ENCODE results near the gene ALDH3B2. TPM values are rescaled to one million over a fixed set of nuclear protein-coding genes. Genes with fewer than 3 reads are reported as not detected.
A peak's percentile ranks its signal among the peaks of the same experiment; 100 is the strongest.

ALDH3B2 gene
- total RNA-seq, 2 experiments from 2014 or later: 1.5 to 8.0 TPM

GRCh38 chr11:67613960-67614715, 60.3 kb downstream of the ALDH3B2 start:
- no peaks in the 10 kb centered on the region for H3K79me2 ChIP-seq (ENCODE audit: insufficient read depth, low read depth, low read length)
- POLR2A ChIA-PET: interaction anchor here (0.7 to 1.2 kb wide), 3 partner anchors 14 to 53 kb away, joined by 3 to 4 read pairs (median 3); no protein-coding TSS in a partner anchor
- intact Hi-C loops (cut with micrococcal nuclease; ENCODE audit: unreplicated experiment): loop anchor here (1.0 kb wide), 1 partner anchor 42 kb away; no protein-coding TSS in a partner anchor

GRCh38 chr11:67613313-67613959, 61.0 kb downstream of the ALDH3B2 start:
- DNase-seq (ENCODE audit: low spot score): no peak
- Histone ChIP-seq H3K79me2 (ENCODE audit: insufficient read depth, low read depth, low read length) (peaks cover under 1% of the 10 kb centered on the region; the same call in 1 of the 2 replicates), H3K36me3 (ENCODE audit: insufficient read depth, low read length) (peaks cover 51% of the 10 kb centered on the region), H3K9me2 (ENCODE audit: insufficient read depth, low read length) (no peaks in the 10 kb centered on the region), H3K4me2 (ENCODE audit: low read length) (peak overlapping the region; percentile 78), H2AFZ (ENCODE audit: low read length) (peak overlapping the region; percentile 31; the same call in 1 of the 2 replicates), H3K4me1 (ENCODE audit: insufficient read depth, low read length, poor library complexity, severe bottlenecking) (peaks cover 36% of the 10 kb centered on the region), H3K27ac (ENCODE audit: low read depth, low read length, poor library complexity, severe bottlenecking) (peak overlapping the region; percentile 91), H4K20me1 (ENCODE audit: insufficient read depth, low read length) (no peaks in the 10 kb centered on the region), H3K4me3 (ENCODE audit: low read depth, low read length, poor library complexity, severe bottlenecking) (peak overlapping the region; percentile 59), H3K9me3 (ENCODE audit: low read length) (no peaks in the 10 kb centered on the region)
- TF ChIP-seq EZH2phosphoT487 (IDR thresholded peaks at IDR 0.05; ENCODE audit: borderline replicate concordance, low read depth, low read length) (no peak), CTCF (conservative IDR thresholded peaks at IDR 0.05; ENCODE audit: low read length) (no peak)
- CTCF ChIA-PET (ENCODE audit: unreplicated experiment): interaction anchor here (0.5 to 1.3 kb wide), 2 partner anchors 29 to 866 kb away, joined by 4 to 7 read pairs; no protein-coding TSS in a partner anchor
- POLR2A ChIA-PET: interaction anchor here (0.5 to 1.2 kb wide), 3 partner anchors 46 to 533 kb away, joined by 3 to 5 read pairs (median 3); no protein-coding TSS in a partner anchor
- no TSS peak for BruUV-seq (replicated peaks)
- intact Hi-C loops (cut with micrococcal nuclease; ENCODE audit: unreplicated experiment): no loop called here

More at GRCh38 chr11:67613960-67614715, 60.3 kb downstream of the ALDH3B2 start:
- TF ChIP-seq EZH2phosphoT487 (IDR thresholded peaks at IDR 0.05; ENCODE audit: borderline replicate concordance, low read depth, low read length): no peak
- TF ChIP-seq CTCF (conservative IDR thresholded peaks at IDR 0.05; ENCODE audit: low read length): peak; percentile 76
- CTCF ChIA-PET (ENCODE audit: unreplicated experiment): interaction anchor here (0.5 to 1.3 kb wide), 4 partner anchors 16 to 867 kb away, joined by 3 to 7 read pairs (median 4); no protein-coding TSS in a partner anchor
- Histone ChIP-seq H3K9me2 (ENCODE audit: insufficient read depth, low read length) (no peaks in the 10 kb centered on the region), H2AFZ (ENCODE audit: low read length) (peak overlapping the region; percentile 31; the same call in 1 of the 2 replicates), H3K27ac (ENCODE audit: low read depth, low read length, poor library complexity, severe bottlenecking) (peak overlapping the region; percentile 91), H3K4me1 (ENCODE audit: insufficient read depth, low read length, poor library complexity, severe bottlenecking) (peaks cover 34% of the 10 kb centered on the region), H3K4me3 (ENCODE audit: low read depth, low read length, poor library complexity, severe bottlenecking) (peak overlapping the region; percentile 59), H4K20me1 (ENCODE audit: insufficient read depth, low read length) (no peaks in the 10 kb centered on the region), H3K4me2 (ENCODE audit: low read length) (peak overlapping the region; percentile 78), H3K9me3 (ENCODE audit: low read length) (no peaks in the 10 kb centered on the region), H3K36me3 (ENCODE audit: insufficient read depth, low read length) (peaks cover 44% of the 10 kb centered on the region)
- no TSS peak for BruUV-seq (replicated peaks)
- DNase-seq (ENCODE audit: low spot score): peak; percentile 97

Measured in OCI-LY7 (cell line).